ENCODE measurements around the gene TRAF3.
"Not testable (repeated sequence)": the region's sequence is repeated elsewhere in the genome, so short reads cannot be mapped to it uniquely, and the experiment has no call there.

The TRAF3 gene

GRCh38 chr14:102922490-102923200 lies 145.4 kb downstream of the TRAF3 start, which contains the start of gene AMN:
Gene AMN (plus strand): TSS chr14:102922663. CDS start chr14:102922689, 26 bp downstream.
- DNase-seq (ENCODE audit: low read depth) = no peak
- TF ChIP-seq, protein P1, sequence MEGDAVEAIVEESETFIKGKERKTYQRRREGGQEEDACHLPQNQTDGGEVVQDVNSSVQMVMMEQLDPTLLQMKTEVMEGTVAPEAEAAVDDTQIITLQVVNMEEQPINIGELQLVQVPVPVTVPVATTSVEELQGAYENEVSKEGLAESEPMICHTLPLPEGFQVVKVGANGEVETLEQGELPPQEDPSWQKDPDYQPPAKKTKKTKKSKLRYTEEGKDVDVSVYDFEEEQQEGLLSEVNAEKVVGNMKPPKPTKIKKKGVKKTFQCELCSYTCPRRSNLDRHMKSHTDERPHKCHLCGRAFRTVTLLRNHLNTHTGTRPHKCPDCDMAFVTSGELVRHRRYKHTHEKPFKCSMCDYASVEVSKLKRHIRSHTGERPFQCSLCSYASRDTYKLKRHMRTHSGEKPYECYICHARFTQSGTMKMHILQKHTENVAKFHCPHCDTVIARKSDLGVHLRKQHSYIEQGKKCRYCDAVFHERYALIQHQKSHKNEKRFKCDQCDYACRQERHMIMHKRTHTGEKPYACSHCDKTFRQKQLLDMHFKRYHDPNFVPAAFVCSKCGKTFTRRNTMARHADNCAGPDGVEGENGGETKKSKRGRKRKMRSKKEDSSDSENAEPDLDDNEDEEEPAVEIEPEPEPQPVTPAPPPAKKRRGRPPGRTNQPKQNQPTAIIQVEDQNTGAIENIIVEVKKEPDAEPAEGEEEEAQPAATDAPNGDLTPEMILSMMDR (conservative IDR thresholded peaks at IDR 0.05; ENCODE audit: low read depth, low read length) = no peak
- peak within 1 kb of the TSS; percentile 24 for H3K4me3 ChIP-seq (ENCODE audit: low read length)

DNA sequence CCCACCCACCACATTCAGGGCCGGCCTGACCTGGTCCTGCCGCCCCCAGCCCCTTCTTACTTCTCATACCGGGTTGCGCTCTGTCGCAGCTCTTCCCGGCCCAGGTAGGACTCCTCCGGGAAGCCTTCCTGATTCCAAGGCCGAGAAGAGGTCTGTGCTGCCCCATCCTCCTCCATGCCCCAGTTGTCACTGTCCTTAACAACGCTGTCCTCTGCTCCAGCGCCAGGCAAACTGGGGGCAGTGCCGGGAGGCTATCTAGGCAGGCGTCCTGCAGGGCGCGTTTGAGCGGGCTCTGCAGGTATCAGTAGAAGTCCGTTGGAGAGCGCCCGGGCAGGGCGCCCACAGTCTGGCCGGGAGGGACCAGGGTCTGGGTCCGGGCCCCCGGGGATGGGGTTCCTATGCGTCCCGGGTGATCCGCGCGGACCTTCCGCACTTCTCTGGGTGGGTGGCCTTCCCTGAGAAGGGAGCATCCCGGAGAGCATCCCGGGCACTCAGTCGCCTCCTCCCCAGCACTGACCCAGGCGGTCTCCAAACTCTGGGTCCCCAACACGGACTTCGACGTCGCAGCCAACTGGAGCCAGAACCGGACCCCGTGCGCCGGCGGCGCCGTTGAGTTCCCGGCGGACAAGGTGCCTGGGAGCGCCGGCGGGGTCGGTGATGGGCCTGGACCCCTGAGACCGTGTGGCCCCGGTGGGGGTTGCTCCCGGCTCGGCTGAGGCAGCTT lies 146.1 kb downstream of the TRAF3 start:
- H3K4me3 ChIP-seq (ENCODE audit: low read length) = peak overlapping the region; percentile 24
- TF ChIP-seq, protein P1 (conservative IDR thresholded peaks at IDR 0.05; ENCODE audit: low read depth, low read length) = no peak
- DNase-seq (ENCODE audit: low read depth) = no peak

DNA sequence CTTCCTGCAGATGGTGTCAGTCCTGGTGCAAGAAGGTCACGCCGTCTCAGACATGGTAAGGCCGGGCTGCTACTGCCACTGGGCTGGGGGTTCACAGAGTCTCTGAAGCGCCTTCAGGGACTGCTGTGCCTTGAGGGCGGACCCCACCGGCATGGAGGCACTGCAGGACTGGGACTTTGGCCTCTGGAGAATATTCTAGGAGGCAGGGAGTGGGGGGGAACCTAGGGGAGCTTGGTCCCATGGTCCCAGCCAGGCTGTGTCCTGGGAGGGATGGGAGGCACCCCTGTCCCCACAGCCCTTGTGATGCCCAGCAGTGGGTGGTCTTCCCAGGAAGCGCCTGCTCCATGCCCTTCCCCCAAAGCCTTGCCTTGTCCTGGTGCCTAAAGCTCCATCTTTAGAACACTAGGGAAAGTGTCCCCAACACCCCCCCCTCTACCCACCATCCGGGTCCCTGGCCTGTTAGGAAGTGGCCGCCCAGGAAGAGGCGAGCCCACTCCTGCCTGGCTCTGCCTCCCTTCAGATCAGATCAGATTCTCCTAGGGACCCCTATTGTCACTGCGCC lies 146.8 kb downstream of the TRAF3 start:
- TF ChIP-seq, protein P1 (conservative IDR thresholded peaks at IDR 0.05; ENCODE audit: low read depth, low read length) = no peak
- no peak overlapping the region for H3K4me3 ChIP-seq (ENCODE audit: low read length)
- no peak for DNase-seq (ENCODE audit: low read depth)

DNA sequence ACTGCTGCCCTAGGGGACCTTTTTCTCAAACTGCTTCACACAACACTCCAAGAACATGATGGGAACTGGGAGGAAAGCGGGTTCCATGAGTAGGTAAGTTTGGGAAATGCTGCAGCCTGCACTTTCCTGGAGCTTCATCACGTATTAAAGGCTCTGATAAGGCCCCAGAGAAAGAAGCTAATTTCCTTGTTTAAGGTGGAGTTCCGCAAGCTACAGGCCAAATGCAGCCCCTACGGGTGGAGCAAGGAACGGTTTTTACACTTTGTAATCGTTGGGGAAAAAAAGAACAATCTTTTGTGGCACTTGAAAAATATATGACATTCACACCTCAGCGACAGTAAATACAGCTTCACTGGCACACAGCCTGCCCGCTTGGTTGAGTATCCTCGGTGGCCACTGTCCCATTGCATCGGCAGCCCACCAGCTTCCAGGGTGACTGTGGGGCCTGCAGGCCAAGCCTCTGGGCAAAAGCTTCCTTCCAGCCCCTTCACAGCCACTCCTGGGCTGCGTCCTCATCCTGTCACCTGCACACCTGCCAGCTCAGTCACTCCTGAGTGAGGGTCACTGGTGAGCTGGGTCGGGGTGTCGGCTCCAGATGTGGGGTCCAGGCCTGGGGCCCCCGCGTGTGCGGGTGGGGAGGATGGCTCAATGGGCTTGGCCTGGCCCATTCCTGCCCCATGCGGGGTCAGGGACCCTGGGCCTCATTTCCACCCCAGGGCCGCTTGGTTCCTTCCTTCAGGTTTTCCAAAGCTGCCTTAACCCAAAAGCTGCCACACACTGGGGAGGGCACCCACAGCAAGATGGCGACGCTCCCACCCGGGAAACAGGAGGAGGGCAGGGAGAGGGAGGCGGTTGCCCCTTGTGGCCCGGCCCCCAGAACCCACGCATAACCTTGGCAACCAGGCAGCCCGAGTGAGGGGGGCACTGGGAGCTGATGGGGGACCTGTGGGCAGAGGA lies 147.7 kb downstream of the TRAF3 start:
- no peak overlapping the region for H3K4me3 ChIP-seq (ENCODE audit: low read length)
- TF ChIP-seq, protein P1 (conservative IDR thresholded peaks at IDR 0.05; ENCODE audit: low read depth, low read length) = peak; percentile 26
- DNase-seq (ENCODE audit: low read depth) = no peak

DNA sequence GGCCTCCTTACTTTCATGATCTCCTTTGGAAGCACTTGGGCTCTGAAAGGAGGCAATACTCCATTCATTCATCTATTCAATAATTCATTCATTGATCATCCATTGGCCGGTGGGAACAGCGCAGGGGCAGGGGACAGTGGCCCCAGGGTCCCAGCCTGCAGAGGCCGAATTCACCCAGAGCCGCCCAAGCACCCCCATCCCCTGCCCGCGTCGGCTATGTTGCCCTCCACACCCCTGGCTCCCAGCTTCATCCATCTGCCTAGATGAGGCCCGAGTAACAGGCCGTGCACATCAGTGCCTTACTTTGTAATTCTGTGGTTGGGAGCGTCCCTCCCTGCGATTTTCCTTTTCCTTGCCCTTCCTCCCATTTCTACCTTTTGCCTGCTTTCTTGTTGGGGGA lies 148.4 kb downstream of the TRAF3 start:
- no peak for DNase-seq (ENCODE audit: low read depth)
- no peak overlapping the region for H3K4me3 ChIP-seq (ENCODE audit: low read length)
- TF ChIP-seq, protein P1 (conservative IDR thresholded peaks at IDR 0.05; ENCODE audit: low read depth, low read length) = no peak

DNA sequence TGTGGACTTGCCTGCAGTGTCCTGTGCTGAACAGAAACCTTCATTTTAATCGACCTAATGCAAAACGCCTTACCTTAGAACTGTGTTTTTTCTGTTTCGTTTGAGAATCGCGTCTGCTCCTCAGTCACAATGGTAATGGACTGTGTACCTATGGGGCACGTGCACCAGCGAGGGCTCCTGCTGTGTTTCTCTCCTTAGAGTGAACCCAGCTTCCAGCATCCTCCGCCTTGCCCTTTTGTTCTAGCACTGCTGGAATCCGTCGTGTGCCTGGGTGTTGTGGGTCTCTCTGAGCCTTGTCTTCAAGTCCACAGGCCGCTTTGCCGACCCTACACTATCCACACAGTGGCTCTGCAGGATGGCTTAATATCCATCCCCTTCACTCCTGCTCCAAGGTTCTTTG lies 148.9 kb downstream of the TRAF3 start:
- TF ChIP-seq, protein P1 (conservative IDR thresholded peaks at IDR 0.05; ENCODE audit: low read depth, low read length) = no peak
- no peak overlapping the region for H3K4me3 ChIP-seq (ENCODE audit: low read length)
- DNase-seq (ENCODE audit: low read depth) = no peak

- H3K4me3 ChIP-seq (ENCODE audit: low read length); DNase-seq (ENCODE audit: low read depth): not testable (repeated sequence)
Observed at GRCh38 chr14:102926840-102927239, 149.6 kb downstream of the TRAF3 start.

Data from retinal pigment epithelial cell (primary cell).